HL-60 (cell line): ENCODE data around the gene INTS11.

Source experiments
- GABPA ChIP-seq: IDR thresholded peaks from 2 replicates; pipeline ENCODE4 v1.6.1; 2012; ENCODE audit warnings: low read depth
- POLR2AphosphoS5 ChIP-seq: IDR thresholded peaks from 2 replicates; pipeline ENCODE4 v1.6.1; 2012; ENCODE audit warnings: low read depth
- SPI1 ChIP-seq: IDR thresholded peaks from 2 replicates; pipeline ENCODE4 v1.6.1; 2012; ENCODE audit warnings: low read depth, mild to moderate bottlenecking, borderline replicate concordance
- TF ChIP-seq, protein P1 (sequence below): IDR thresholded peaks from one replicate; pipeline ENCODE4 v1.5.1; 2011; ENCODE audit warnings: low read length, control low read depth, inconsistent platforms; ENCODE audit not compliant: insufficient read depth
- TF ChIP-seq, protein P2 (sequence below): IDR thresholded peaks from 2 replicates; pipeline ENCODE4 v1.6.1; 2012; ENCODE audit warnings: low read depth; ENCODE audit not compliant: insufficient replicate concordance

DNA sequence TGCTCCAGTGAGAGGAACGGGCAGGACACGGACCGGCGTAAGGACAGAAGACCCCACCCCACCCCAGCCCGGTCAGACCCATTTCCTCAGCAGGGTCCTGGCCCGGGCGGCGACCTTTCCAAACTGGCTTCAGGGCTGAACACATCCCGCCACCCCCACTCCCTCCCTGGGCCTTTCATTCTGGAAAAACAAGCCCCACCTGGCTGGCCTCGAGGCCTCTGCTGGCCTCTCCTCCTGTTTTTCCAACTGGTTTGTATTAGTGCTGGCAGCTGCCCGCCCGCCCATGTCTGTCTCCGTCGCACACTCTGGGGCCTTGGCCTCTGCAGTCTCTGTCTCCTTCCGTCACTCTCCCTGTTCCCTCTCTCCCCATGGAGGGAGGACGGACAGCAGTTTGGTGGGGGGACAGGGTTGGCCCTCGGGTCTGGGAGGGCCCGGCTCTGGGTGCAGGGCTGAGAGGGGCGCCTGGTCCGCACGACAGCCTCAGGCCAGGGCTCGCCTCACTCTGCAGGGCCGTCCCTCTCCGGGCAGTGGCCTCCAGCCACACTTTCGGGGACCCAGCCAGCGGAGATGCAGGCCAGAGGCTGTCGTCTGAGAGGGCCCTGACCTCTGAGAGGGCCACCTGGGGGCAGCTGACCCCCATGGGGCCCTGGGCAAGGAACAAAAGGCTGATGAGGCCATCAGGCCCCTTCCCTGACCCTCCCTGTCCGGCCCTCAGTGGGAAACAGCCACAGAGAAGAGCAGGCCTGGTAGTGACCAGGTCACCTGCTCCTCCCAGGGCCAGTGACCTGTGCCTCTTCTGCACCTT is 35.4 kb upstream of the INTS11 start:
- TF ChIP-seq, protein P1, sequence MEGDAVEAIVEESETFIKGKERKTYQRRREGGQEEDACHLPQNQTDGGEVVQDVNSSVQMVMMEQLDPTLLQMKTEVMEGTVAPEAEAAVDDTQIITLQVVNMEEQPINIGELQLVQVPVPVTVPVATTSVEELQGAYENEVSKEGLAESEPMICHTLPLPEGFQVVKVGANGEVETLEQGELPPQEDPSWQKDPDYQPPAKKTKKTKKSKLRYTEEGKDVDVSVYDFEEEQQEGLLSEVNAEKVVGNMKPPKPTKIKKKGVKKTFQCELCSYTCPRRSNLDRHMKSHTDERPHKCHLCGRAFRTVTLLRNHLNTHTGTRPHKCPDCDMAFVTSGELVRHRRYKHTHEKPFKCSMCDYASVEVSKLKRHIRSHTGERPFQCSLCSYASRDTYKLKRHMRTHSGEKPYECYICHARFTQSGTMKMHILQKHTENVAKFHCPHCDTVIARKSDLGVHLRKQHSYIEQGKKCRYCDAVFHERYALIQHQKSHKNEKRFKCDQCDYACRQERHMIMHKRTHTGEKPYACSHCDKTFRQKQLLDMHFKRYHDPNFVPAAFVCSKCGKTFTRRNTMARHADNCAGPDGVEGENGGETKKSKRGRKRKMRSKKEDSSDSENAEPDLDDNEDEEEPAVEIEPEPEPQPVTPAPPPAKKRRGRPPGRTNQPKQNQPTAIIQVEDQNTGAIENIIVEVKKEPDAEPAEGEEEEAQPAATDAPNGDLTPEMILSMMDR = no peak
- TF ChIP-seq POLR2AphosphoS5 (no peak), GABPA (no peak), SPI1 (no peak)
- TF ChIP-seq, protein P2, sequence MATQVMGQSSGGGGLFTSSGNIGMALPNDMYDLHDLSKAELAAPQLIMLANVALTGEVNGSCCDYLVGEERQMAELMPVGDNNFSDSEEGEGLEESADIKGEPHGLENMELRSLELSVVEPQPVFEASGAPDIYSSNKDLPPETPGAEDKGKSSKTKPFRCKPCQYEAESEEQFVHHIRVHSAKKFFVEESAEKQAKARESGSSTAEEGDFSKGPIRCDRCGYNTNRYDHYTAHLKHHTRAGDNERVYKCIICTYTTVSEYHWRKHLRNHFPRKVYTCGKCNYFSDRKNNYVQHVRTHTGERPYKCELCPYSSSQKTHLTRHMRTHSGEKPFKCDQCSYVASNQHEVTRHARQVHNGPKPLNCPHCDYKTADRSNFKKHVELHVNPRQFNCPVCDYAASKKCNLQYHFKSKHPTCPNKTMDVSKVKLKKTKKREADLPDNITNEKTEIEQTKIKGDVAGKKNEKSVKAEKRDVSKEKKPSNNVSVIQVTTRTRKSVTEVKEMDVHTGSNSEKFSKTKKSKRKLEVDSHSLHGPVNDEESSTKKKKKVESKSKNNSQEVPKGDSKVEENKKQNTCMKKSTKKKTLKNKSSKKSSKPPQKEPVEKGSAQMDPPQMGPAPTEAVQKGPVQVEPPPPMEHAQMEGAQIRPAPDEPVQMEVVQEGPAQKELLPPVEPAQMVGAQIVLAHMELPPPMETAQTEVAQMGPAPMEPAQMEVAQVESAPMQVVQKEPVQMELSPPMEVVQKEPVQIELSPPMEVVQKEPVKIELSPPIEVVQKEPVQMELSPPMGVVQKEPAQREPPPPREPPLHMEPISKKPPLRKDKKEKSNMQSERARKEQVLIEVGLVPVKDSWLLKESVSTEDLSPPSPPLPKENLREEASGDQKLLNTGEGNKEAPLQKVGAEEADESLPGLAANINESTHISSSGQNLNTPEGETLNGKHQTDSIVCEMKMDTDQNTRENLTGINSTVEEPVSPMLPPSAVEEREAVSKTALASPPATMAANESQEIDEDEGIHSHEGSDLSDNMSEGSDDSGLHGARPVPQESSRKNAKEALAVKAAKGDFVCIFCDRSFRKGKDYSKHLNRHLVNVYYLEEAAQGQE = no peak
